OCI-LY1 (cell line): ENCODE results near the gene ATP2B2.

ENCODE experiments used
- CTCF ChIP-seq: fragments of 200-600 bp; sonication (generic), shearing (Covaris generic); IDR thresholded peaks from 2 replicates; pipeline ENCODE4 v1.5.1; 2017; ENCODE audit warnings: mild to moderate bottlenecking, antibody characterized with exemption, low read length, moderate library complexity, mixed read lengths
- EZH2 ChIP-seq: fragments of 200-600 bp; sonication (generic), shearing (Covaris generic); IDR thresholded peaks from 2 replicates; pipeline ENCODE4 v1.8.0; 2017; ENCODE audit warnings: borderline replicate concordance, mixed run types, mild to moderate bottlenecking, antibody characterized with exemption, low read length, moderate library complexity, mixed read lengths

- TF ChIP-seq CTCF (no peak), EZH2 (no peak)
These were observed 1.9 kb upstream of the ATP2B2 start for GRCh38 chr3:10507331-10507730.
